CD4-positive, alpha-beta T cell treated with Interleukin-17A for 1 hour (primary cell): Measurements from ENCODE around the gene RALGAPB.
"Not testable (repeated sequence)": the region's sequence is repeated elsewhere in the genome, so short reads cannot be mapped to it uniquely, and the experiment has no call there.

Experiments
- DNase-seq: peaks from one replicate; pipeline ENCODE4 v3.0.0-alpha.2; 2020

The RALGAPB gene

GRCh38 chr20:38589967-38590675 lies 117.5 kb downstream of the RALGAPB start:
- DNase-seq: no peak

GRCh38 chr20:38590676-38591473 lies 118.2 kb downstream of the RALGAPB start:
- DNase-seq: no peak

- DNase-seq: no peak
Observed at GRCh38 chr20:38591474-38592410, 119.1 kb downstream of the RALGAPB start.

GRCh38 chr20:38592411-38592790 lies 119.8 kb downstream of the RALGAPB start:
- DNase-seq: not testable (repeated sequence)

- DNase-seq: not testable (repeated sequence)
Observed at GRCh38 chr20:38594281-38594680, 121.6 kb downstream of the RALGAPB start.

GRCh38 chr20:38595886-38596285 lies 123.2 kb downstream of the RALGAPB start:
- DNase-seq: not testable (repeated sequence)

GRCh38 chr20:38599410-38599882 lies 126.8 kb downstream of the RALGAPB start:
- DNase-seq: no peak

- no peak for DNase-seq
Observed at GRCh38 chr20:38600057-38600456, 127.4 kb downstream of the RALGAPB start.

- no peak for DNase-seq
Observed at GRCh38 chr20:38601216-38602184, 128.9 kb downstream of the RALGAPB start, which contains the start of gene ARHGAP40. Gene ARHGAP40 (plus strand): TSS chr20:38601809.

- DNase-seq: no peak
Observed at GRCh38 chr20:38602185-38602581, 129.5 kb downstream of the RALGAPB start.

- no peak for DNase-seq
Observed at GRCh38 chr20:38603286-38603685, 130.6 kb downstream of the RALGAPB start.

GRCh38 chr20:38604873-38605303 lies 132.2 kb downstream of the RALGAPB start:
- DNase-seq: no peak

- no peak for DNase-seq
Observed at GRCh38 chr20:38607351-38607750, 134.7 kb downstream of the RALGAPB start.

- DNase-seq: no peak
Observed at GRCh38 chr20:38608188-38608587, 135.5 kb downstream of the RALGAPB start.

GRCh38 chr20:38609815-38610214 lies 137.2 kb downstream of the RALGAPB start:
- DNase-seq: no peak

- no peak for DNase-seq
Observed at GRCh38 chr20:38610521-38610920, 137.9 kb downstream of the RALGAPB start.

- no peak for DNase-seq
Observed at GRCh38 chr20:38612751-38613515, 140.3 kb downstream of the RALGAPB start.

- no peak for DNase-seq
Observed at GRCh38 chr20:38615283-38615682, 142.6 kb downstream of the RALGAPB start.

GRCh38 chr20:38616457-38616856 lies 143.8 kb downstream of the RALGAPB start:
- no peak for DNase-seq

GRCh38 chr20:38617011-38617829 lies 144.6 kb downstream of the RALGAPB start:
- DNase-seq: no peak
